ENCODE measurements around the gene SH3BP4.
A peak's percentile ranks its signal among the peaks of the same experiment; 100 is the strongest.

The SH3BP4 gene

GRCh38 chr2:235045336-235045972, 93.6 kb downstream of the SH3BP4 start:
- peaks cover 17% of the 10 kb centered on the region for H3K4me1 ChIP-seq (ENCODE audit: control insufficient read depth, insufficient read depth, low read length, poor library complexity, severe bottlenecking)
- H3K4me3 ChIP-seq (ENCODE audit: extremely low read depth, insufficient read depth, low read length, poor library complexity, severe bottlenecking): no peak overlapping the region
- H3K27ac ChIP-seq (ENCODE audit: low read depth, low read length, severe bottlenecking): no peak overlapping the region
- H3K36me3 ChIP-seq (ENCODE audit: control insufficient read depth, insufficient read depth, low read length): peaks cover 93% of the 10 kb centered on the region
- WGBS, 2 experiments (ENCODE audit: insufficient coverage in 2 of 2): 97% methylated on average over 7 to 10 of the region's 15 CpGs
- H3K9me3 ChIP-seq (ENCODE audit: control insufficient read depth, low read length): no peaks in the 10 kb centered on the region

- H3K4me1 ChIP-seq (ENCODE audit: control insufficient read depth, insufficient read depth, low read length, poor library complexity, severe bottlenecking): peaks cover 17% of the 10 kb centered on the region
- H3K9me3 ChIP-seq (ENCODE audit: control insufficient read depth, low read length): no peaks in the 10 kb centered on the region
- H3K4me3 ChIP-seq (ENCODE audit: extremely low read depth, insufficient read depth, low read length, poor library complexity, severe bottlenecking): no peak overlapping the region
- H3K36me3 ChIP-seq (ENCODE audit: control insufficient read depth, insufficient read depth, low read length): peaks cover 93% of the 10 kb centered on the region
- no peak overlapping the region for H3K27ac ChIP-seq (ENCODE audit: low read depth, low read length, severe bottlenecking)
- 94 to 97% methylated on average over 7 to 8 of the region's 9 CpGs for WGBS, 2 experiments (ENCODE audit: insufficient coverage in 2 of 2)
Measured at GRCh38 chr2:235045973-235046343, 94.1 kb downstream of the SH3BP4 start.

DNA sequence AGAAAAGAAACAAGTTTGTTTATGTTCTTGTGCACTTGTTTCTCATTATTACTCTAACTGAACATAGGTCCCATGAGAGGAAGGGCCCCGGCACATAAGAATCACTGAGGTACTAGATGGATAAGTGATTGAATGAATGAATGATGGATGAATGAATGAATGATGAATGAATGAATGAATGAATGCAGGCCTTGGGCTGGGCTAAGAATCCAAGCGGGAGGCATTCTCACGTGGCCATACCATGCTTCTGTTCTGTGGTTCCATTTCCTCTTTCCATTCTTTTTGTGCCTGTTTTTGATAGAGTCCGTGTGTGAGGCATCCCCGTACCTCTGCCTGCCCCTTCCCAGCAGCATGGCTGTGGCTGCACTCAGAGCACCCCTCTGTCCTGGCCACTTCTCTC, 94.8 kb downstream of the SH3BP4 start:
- H3K4me3 ChIP-seq (ENCODE audit: extremely low read depth, insufficient read depth, low read length, poor library complexity, severe bottlenecking): no peak overlapping the region
- H3K27ac ChIP-seq (ENCODE audit: low read depth, low read length, severe bottlenecking): no peak overlapping the region
- H3K4me1 ChIP-seq (ENCODE audit: control insufficient read depth, insufficient read depth, low read length, poor library complexity, severe bottlenecking): peaks cover 17% of the 10 kb centered on the region
- no peaks in the 10 kb centered on the region for H3K9me3 ChIP-seq (ENCODE audit: control insufficient read depth, low read length)
- H3K36me3 ChIP-seq (ENCODE audit: control insufficient read depth, insufficient read depth, low read length): peaks cover 93% of the 10 kb centered on the region
- WGBS, 2 experiments (ENCODE audit: insufficient coverage in 2 of 2): 98 to 100% methylated on average over 1 to 4 of the region's 5 CpGs

- Histone ChIP-seq H3K36me3 (ENCODE audit: control insufficient read depth, insufficient read depth, low read length) (peaks cover 93% of the 10 kb centered on the region), H3K4me1 (ENCODE audit: control insufficient read depth, insufficient read depth, low read length, poor library complexity, severe bottlenecking) (peaks cover 17% of the 10 kb centered on the region), H3K9me3 (ENCODE audit: control insufficient read depth, low read length) (no peaks in the 10 kb centered on the region), H3K27ac (ENCODE audit: low read depth, low read length, severe bottlenecking) (no peak overlapping the region), H3K4me3 (ENCODE audit: extremely low read depth, insufficient read depth, low read length, poor library complexity, severe bottlenecking) (no peak overlapping the region)
- WGBS, 2 experiments (ENCODE audit: insufficient coverage in 2 of 2): 94 to 96% methylated on average over 24 of the region's 24 CpGs
Measured at GRCh38 chr2:235047171-235048160, 95.6 kb downstream of the SH3BP4 start.

DNA sequence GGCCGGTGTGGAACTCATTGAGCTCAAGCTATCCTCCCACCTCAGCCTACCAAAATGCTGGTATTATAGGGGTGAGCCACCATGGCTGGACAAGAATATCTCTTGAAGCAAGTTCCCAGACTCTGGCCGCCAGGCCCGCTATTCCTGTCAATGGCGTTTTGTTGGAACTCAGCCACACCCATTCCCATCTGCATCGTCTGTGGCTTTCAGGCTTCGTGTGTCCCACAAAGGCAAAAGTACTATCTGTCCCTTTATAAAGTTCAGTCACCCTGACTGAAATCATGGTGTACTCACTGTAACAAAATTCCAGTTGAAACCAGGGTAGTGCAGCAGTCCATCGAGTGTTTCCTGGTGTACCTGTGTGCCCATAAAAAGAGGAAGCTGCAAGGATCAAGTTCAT, 96.7 kb downstream of the SH3BP4 start:
- H3K36me3 ChIP-seq (ENCODE audit: control insufficient read depth, insufficient read depth, low read length): peaks cover 96% of the 10 kb centered on the region
- whole genome bisulfite sequencing, 2 experiments (ENCODE audit: insufficient coverage in 2 of 2): 86 to 100% methylated on average over 6 of the region's 7 CpGs
- peaks cover 17% of the 10 kb centered on the region for H3K4me1 ChIP-seq (ENCODE audit: control insufficient read depth, insufficient read depth, low read length, poor library complexity, severe bottlenecking)
- H3K9me3 ChIP-seq (ENCODE audit: control insufficient read depth, low read length): no peaks in the 10 kb centered on the region
- no peak overlapping the region for H3K27ac ChIP-seq (ENCODE audit: low read depth, low read length, severe bottlenecking)
- no peak overlapping the region for H3K4me3 ChIP-seq (ENCODE audit: extremely low read depth, insufficient read depth, low read length, poor library complexity, severe bottlenecking)

GRCh38 chr2:235049069-235049468, 97.3 kb downstream of the SH3BP4 start:
- H3K27ac ChIP-seq (ENCODE audit: low read depth, low read length, severe bottlenecking): no peak overlapping the region
- peaks cover 96% of the 10 kb centered on the region for H3K36me3 ChIP-seq (ENCODE audit: control insufficient read depth, insufficient read depth, low read length)
- peaks cover 17% of the 10 kb centered on the region for H3K4me1 ChIP-seq (ENCODE audit: control insufficient read depth, insufficient read depth, low read length, poor library complexity, severe bottlenecking)
- H3K4me3 ChIP-seq (ENCODE audit: extremely low read depth, insufficient read depth, low read length, poor library complexity, severe bottlenecking): no peak overlapping the region
- no peaks in the 10 kb centered on the region for H3K9me3 ChIP-seq (ENCODE audit: control insufficient read depth, low read length)
- 95% methylated on average over 6 of the region's 6 CpGs for WGBS, 2 experiments (ENCODE audit: insufficient coverage in 2 of 2)

DNA sequence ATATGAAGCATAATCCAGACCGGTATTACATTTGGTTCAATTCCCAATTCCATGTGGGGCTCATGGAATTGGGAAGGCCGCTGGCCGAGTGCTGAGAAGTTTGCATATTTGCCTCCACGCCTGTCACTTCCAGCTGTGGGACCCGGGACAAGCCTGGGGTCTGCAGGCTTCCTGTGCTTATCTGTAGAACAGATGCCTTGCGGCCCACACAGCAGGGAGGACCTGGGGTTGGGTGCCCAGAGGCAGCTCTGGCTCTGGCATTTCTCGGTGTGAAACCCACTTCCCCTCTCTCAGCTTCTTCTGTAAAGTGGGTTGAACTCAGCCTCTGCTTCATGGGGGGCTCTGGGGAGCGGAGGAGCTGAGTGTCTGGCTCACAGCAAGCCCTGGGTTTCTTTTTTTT, 97.9 kb downstream of the SH3BP4 start:
- WGBS, 2 experiments (ENCODE audit: insufficient coverage in 2 of 2): 89 to 91% methylated on average over 6 to 7 of the region's 8 CpGs
- H3K27ac ChIP-seq (ENCODE audit: low read depth, low read length, severe bottlenecking): no peak overlapping the region
- peaks cover 96% of the 10 kb centered on the region for H3K36me3 ChIP-seq (ENCODE audit: control insufficient read depth, insufficient read depth, low read length)
- H3K9me3 ChIP-seq (ENCODE audit: control insufficient read depth, low read length): no peaks in the 10 kb centered on the region
- H3K4me1 ChIP-seq (ENCODE audit: control insufficient read depth, insufficient read depth, low read length, poor library complexity, severe bottlenecking): peaks cover 17% of the 10 kb centered on the region
- H3K4me3 ChIP-seq (ENCODE audit: extremely low read depth, insufficient read depth, low read length, poor library complexity, severe bottlenecking): no peak overlapping the region

DNA sequence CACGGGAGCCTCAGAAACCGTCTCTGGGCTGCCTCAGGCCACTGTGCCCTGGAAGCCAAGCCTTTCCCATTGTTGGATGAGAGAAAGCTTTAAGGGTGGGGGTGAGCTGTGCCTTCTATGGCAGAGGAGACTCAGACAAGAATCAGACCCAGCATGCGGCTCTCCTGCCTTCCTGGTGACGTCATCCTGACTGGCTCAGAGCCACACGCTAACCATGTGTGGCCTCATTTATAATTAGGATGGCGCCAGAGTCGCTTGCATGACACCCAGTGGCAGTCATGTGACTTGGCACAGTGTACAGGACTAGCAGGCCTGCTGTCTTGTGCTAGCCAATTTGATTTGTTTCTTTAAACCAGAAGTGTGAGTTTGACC, 99.1 kb downstream of the SH3BP4 start:
- 79 to 91% methylated on average over 6 to 7 of the region's 7 CpGs for WGBS, 2 experiments (ENCODE audit: insufficient coverage in 2 of 2)
- Histone ChIP-seq H3K27ac (ENCODE audit: low read depth, low read length, severe bottlenecking) (peak overlapping the region; percentile 59), H3K4me1 (ENCODE audit: control insufficient read depth, insufficient read depth, low read length, poor library complexity, severe bottlenecking) (peaks cover 17% of the 10 kb centered on the region), H3K4me3 (ENCODE audit: extremely low read depth, insufficient read depth, low read length, poor library complexity, severe bottlenecking) (no peak overlapping the region), H3K36me3 (ENCODE audit: control insufficient read depth, insufficient read depth, low read length) (peaks cover 96% of the 10 kb centered on the region), H3K9me3 (ENCODE audit: control insufficient read depth, low read length) (no peaks in the 10 kb centered on the region)

- 96 to 100% methylated on average over 13 to 18 of the region's 18 CpGs for WGBS, 2 experiments (ENCODE audit: insufficient coverage in 2 of 2)
- Histone ChIP-seq H3K27ac (ENCODE audit: low read depth, low read length, severe bottlenecking) (peak overlapping the region; percentile 59), H3K36me3 (ENCODE audit: control insufficient read depth, insufficient read depth, low read length) (peaks cover 96% of the 10 kb centered on the region), H3K9me3 (ENCODE audit: control insufficient read depth, low read length) (no peaks in the 10 kb centered on the region), H3K4me3 (ENCODE audit: extremely low read depth, insufficient read depth, low read length, poor library complexity, severe bottlenecking) (no peak overlapping the region), H3K4me1 (ENCODE audit: control insufficient read depth, insufficient read depth, low read length, poor library complexity, severe bottlenecking) (peaks cover 17% of the 10 kb centered on the region)
Measured at GRCh38 chr2:235051436-235052260, 99.8 kb downstream of the SH3BP4 start.

- WGBS, 2 experiments (ENCODE audit: insufficient coverage in 2 of 2): 96 to 98% methylated on average over 23 to 25 of the region's 25 CpGs
- H3K27ac ChIP-seq (ENCODE audit: low read depth, low read length, severe bottlenecking): no peak overlapping the region
- peaks cover 90% of the 10 kb centered on the region for H3K36me3 ChIP-seq (ENCODE audit: control insufficient read depth, insufficient read depth, low read length)
- peaks cover 15% of the 10 kb centered on the region for H3K4me1 ChIP-seq (ENCODE audit: control insufficient read depth, insufficient read depth, low read length, poor library complexity, severe bottlenecking)
- H3K4me3 ChIP-seq (ENCODE audit: extremely low read depth, insufficient read depth, low read length, poor library complexity, severe bottlenecking): no peak overlapping the region
- H3K9me3 ChIP-seq (ENCODE audit: control insufficient read depth, low read length): no peaks in the 10 kb centered on the region
Measured at GRCh38 chr2:235052514-235053354, 100.9 kb downstream of the SH3BP4 start.
